Trophoblast cell (in vitro differentiated cells and primary cell): ENCODE results near the gene HFE.

Experiments used
- DNase-seq, 2 donors: peaks; one replicate each; pipeline ENCODE4 v3.0.0-alpha.2; 2016
- H2AFZ ChIP-seq: 2 replicates; pipeline ENCODE4 v1.6.1; 2013; ENCODE audit warnings: low read length, moderate library complexity, mild to moderate bottlenecking; ENCODE audit not compliant: insufficient read depth, poor library complexity
- H2AK5ac ChIP-seq: 2 replicates; pipeline ENCODE4 v1.6.1; 2013; ENCODE audit warnings: mild to moderate bottlenecking, low read length
- H2BK120ac ChIP-seq: 2 replicates; pipeline ENCODE4 v1.6.1; 2013; ENCODE audit warnings: low read length, mild to moderate bottlenecking, moderate library complexity; ENCODE audit not compliant: insufficient read depth, poor library complexity
- H2BK12ac ChIP-seq: 2 replicates; pipeline ENCODE4 v1.6.1; 2013; ENCODE audit warnings: mild to moderate bottlenecking, low read length, moderate library complexity
- H2BK5ac ChIP-seq: 2 replicates; pipeline ENCODE4 v1.6.1; 2013; ENCODE audit warnings: low read length, low read depth, moderate library complexity, mild to moderate bottlenecking; ENCODE audit not compliant: poor library complexity
- H3K14ac ChIP-seq: 2 replicates; pipeline ENCODE4 v1.6.1; 2013; ENCODE audit warnings: mild to moderate bottlenecking, low read length
- H3K18ac ChIP-seq: 2 replicates; pipeline ENCODE4 v1.6.1; 2013; ENCODE audit warnings: mild to moderate bottlenecking, low read length
- H3K23ac ChIP-seq: 2 replicates; pipeline ENCODE4 v1.6.1; 2013; ENCODE audit warnings: low read length
- H3K27ac ChIP-seq: 2 replicates; pipeline ENCODE4 v1.5.1; 2013; ENCODE audit warnings: low read depth, mild to moderate bottlenecking, inconsistent platforms, low read length, moderate library complexity
- H3K27me3 ChIP-seq: 2 replicates; pipeline ENCODE4 v1.6.1; 2013; ENCODE audit warnings: inconsistent platforms, mild to moderate bottlenecking, low read length, moderate library complexity; ENCODE audit not compliant: insufficient read depth
- H3K36me3 ChIP-seq, 2 experiments: 1 replicate in 1 of 2; 2 replicates in 1 of 2; pipeline ENCODE4 v1.6.1; 2013; ENCODE audit warnings: low read length in 2 of 2, mild to moderate bottlenecking in 2 of 2, moderate library complexity in 1 of 2; ENCODE audit not compliant: insufficient read depth in 2 of 2, control insufficient read depth in 1 of 2
- H3K4ac ChIP-seq: 2 replicates; pipeline ENCODE4 v1.6.1; 2013; ENCODE audit warnings: low read depth, mild to moderate bottlenecking, low read length, moderate library complexity
- H3K4me1 ChIP-seq, 2 experiments: 1 replicate in 1 of 2; 2 replicates in 1 of 2; pipeline ENCODE4 v1.6.1; 2013; ENCODE audit warnings: low read length in 2 of 2, mild to moderate bottlenecking in 2 of 2, moderate library complexity in 1 of 2; ENCODE audit not compliant: insufficient read depth in 2 of 2, control insufficient read depth in 1 of 2
- H3K4me2 ChIP-seq: 2 replicates; pipeline ENCODE4 v1.6.1; 2013; ENCODE audit warnings: inconsistent platforms, mild to moderate bottlenecking, low read length, moderate library complexity
- H3K4me3 ChIP-seq: 2 replicates; pipeline ENCODE4 v1.5.1; 2013; ENCODE audit warnings: mild to moderate bottlenecking, low read depth, low read length, inconsistent platforms
- H3K79me1 ChIP-seq: one replicate; pipeline ENCODE4 v1.6.1; 2013; ENCODE audit warnings: low read length
- H3K79me2 ChIP-seq: 2 replicates; pipeline ENCODE4 v1.6.1; 2013; ENCODE audit warnings: low read length, mild to moderate bottlenecking; ENCODE audit not compliant: control insufficient read depth, insufficient read depth, poor library complexity
- H3K9ac ChIP-seq: 2 replicates; pipeline ENCODE4 v1.6.1; 2013; ENCODE audit warnings: mild to moderate bottlenecking, low read length
- H3K9me3 ChIP-seq: 2 replicates; pipeline ENCODE4 v1.6.1; 2013; ENCODE audit warnings: low read depth, mild to moderate bottlenecking, control low read depth, inconsistent platforms, low read length; ENCODE audit not compliant: insufficient read depth
- H4K12ac ChIP-seq: 2 replicates; pipeline ENCODE4 v1.6.1; 2013; ENCODE audit warnings: low read depth, mild to moderate bottlenecking, low read length, moderate library complexity
- H4K8ac ChIP-seq: 2 replicates; pipeline ENCODE4 v1.6.1; 2013; ENCODE audit warnings: low read depth, mild to moderate bottlenecking, low read length, moderate library complexity
- H4K91ac ChIP-seq: one replicate; pipeline ENCODE4 v1.6.1; 2013; ENCODE audit warnings: low read depth, mild to moderate bottlenecking, low read length, moderate library complexity
- WGBS: extraction: QIAGEN DNeasy Blood & Tissue Kit; methylation state at CpG from one replicate; pipeline ENCODE4 v1.1.7; 2013; ENCODE audit warnings: missing lambda C conversion rate; ENCODE audit not compliant: insufficient read length, insufficient coverage; ENCODE audit errors: extremely low coverage; 5-methylcytosine and 5-hydroxymethylcytosine counted together

HFE gene

DNA sequence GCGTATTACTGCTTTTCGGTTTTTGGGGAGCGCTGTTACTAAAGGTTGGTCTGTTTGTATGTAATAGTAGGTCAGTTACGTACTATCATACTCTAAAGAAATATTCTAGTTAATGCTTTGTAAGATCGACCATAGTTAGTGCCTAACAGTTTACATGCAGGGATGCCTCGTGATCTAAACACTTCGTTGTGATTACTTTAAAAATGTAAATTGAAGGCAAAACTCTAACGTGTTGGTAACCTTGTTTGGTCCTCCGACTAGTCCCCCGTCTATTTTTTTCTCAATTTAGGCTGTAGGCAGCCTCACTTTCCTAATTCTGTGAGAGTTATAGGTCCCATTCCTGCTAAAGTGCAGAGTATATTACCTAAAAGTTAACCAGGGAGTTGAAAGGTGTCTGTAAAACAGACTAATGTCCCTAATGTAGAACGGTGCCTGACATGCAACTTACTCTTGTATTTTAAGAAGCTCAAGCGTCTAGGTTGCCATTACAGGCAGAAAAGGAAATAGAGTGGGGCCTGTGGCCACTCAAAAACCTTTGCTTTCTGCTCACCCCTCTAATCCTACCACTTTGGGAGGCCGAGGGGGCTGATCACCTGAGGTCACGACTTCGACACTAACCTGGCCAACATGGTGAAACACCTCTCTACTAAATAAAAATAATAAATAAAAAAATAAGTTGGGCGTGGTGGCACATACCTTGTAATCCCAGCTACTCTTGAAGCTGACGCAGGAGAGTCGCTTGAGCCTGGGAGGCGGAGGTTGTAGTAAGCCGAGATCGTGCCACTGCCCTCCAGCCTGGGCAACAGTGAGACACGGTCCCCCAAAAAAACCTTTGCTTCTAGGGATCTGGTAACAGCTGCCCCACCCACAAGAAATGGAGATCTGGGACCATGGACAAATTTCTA lies 37.8 kb downstream of the HFE start:
- Histone ChIP-seq H4K12ac (no peak overlapping the region), H2AFZ (no peak overlapping the region), H3K4me1 (peaks cover 0 to 7% of the 10 kb centered on the region in 2 experiments), H3K27me3 (no peaks in the 10 kb centered on the region), H3K79me1 (peaks cover 20% of the 10 kb centered on the region), H3K36me3 (no peaks in the 10 kb centered on the region), H2BK5ac (peak overlapping the region; percentile 36), H3K79me2 (peaks cover 18% of the 10 kb centered on the region), H3K4me3 (peak overlapping the region; percentile 91), H2BK120ac (no peak overlapping the region), H4K8ac (no peak overlapping the region), H3K23ac (no peak overlapping the region), H3K9ac (peak overlapping the region; percentile 95), H2BK12ac (no peak overlapping the region), H3K27ac (peak overlapping the region; percentile 69), H3K14ac (peak overlapping the region; percentile 79), H3K9me3 (no peaks in the 10 kb centered on the region), H3K18ac (no peak overlapping the region), H2AK5ac (no peak overlapping the region), H4K91ac (no peak overlapping the region), H3K4me2 (peak overlapping the region; percentile 89), H3K4ac (peak overlapping the region; percentile 89)
- WGBS = no CpG with 5 or more reads among the region's 22 CpGs
- DNase-seq = peak in 1 of 2 donors; percentile 30

GRCh38 chr6:26126394-26127235 lies 39.4 kb downstream of the HFE start:
- Histone ChIP-seq H3K27me3 (no peaks in the 10 kb centered on the region), H3K23ac (no peak overlapping the region)
- peak in 1 of 2 donors; percentile 39 for DNase-seq

GRCh38 chr6:26128013-26128771 lies 41.0 kb downstream of the HFE start:
- H2AK5ac ChIP-seq = no peak overlapping the region
- no CpG with 5 or more reads among the region's 5 CpGs for WGBS

More at GRCh38 chr6:26126394-26127235, 39.4 kb downstream of the HFE start:
- Histone ChIP-seq H3K14ac (peak overlapping the region; percentile 37), H3K9me3 (no peaks in the 10 kb centered on the region), H3K9ac (peak overlapping the region; percentile 73), H2BK5ac (peak overlapping the region; percentile 46), H4K12ac (no peak overlapping the region), H3K79me1 (peaks cover 20% of the 10 kb centered on the region), H3K79me2 (peaks cover 18% of the 10 kb centered on the region), H3K4me2 (peak overlapping the region; percentile 89), H2BK120ac (no peak overlapping the region), H4K8ac (no peak overlapping the region), H3K18ac (no peak overlapping the region), H2AK5ac (no peak overlapping the region), H2BK12ac (peak overlapping the region; percentile 17), H3K4me3 (no peak overlapping the region), H3K36me3 (no peaks in the 10 kb centered on the region), H3K4ac (peak overlapping the region; percentile 27), H4K91ac (peak overlapping the region; percentile 43), H2AFZ (peak overlapping the region; percentile 50), H3K4me1 (peaks cover 2 to 8% of the 10 kb centered on the region in 2 experiments), H3K27ac (peak overlapping the region; percentile 69)
- no CpG with 5 or more reads among the region's 8 CpGs for WGBS

DNA sequence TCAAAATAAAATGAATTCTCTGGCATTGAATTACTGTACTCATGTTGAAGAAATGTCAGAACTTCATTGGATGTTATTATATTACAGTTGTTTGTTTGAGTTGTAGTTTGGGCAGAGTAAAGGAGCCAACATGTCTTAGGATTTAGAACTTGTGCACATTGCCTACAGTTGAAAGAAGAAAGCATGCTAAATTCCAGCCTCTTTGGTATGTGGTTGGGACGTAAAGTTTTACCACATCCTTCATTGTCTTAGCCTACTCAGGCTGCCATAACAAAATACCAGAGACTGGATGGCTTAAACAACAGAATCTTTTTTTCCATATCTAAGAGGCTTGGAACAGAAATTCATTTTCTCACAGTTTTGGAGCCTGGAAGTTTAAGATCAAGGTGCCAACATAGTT lies 42.4 kb downstream of the HFE start:
- H4K91ac ChIP-seq = no peak overlapping the region
- no peak overlapping the region for H2BK120ac ChIP-seq
- no peaks in the 10 kb centered on the region for H3K36me3 ChIP-seq
- H4K8ac ChIP-seq = no peak overlapping the region
- no peak overlapping the region for H3K27ac ChIP-seq
- WGBS = no CpG with 5 or more reads among the region's 1 CpG
- peak overlapping the region; percentile 53 for H2BK5ac ChIP-seq
- H3K4me3 ChIP-seq = no peak overlapping the region
- H3K14ac ChIP-seq = no peak overlapping the region
- no peak overlapping the region for H4K12ac ChIP-seq
- H3K79me2 ChIP-seq = peaks cover 10% of the 10 kb centered on the region
- peaks cover 10% of the 10 kb centered on the region for H3K79me1 ChIP-seq
- no peak overlapping the region for H2AK5ac ChIP-seq
- H2BK12ac ChIP-seq = no peak overlapping the region
- H3K18ac ChIP-seq = no peak overlapping the region
- H3K27me3 ChIP-seq = no peaks in the 10 kb centered on the region
- no peak overlapping the region for H2AFZ ChIP-seq
- no peak overlapping the region for H3K23ac ChIP-seq
- H3K4ac ChIP-seq = no peak overlapping the region
- no peaks in the 10 kb centered on the region for H3K9me3 ChIP-seq
- no peak overlapping the region for H3K4me2 ChIP-seq
- peaks cover 2 to 5% of the 10 kb centered on the region in 2 experiments for H3K4me1 ChIP-seq
- no peak overlapping the region for H3K9ac ChIP-seq
- DNase-seq = peak in 1 of 2 donors; percentile 57

More at GRCh38 chr6:26128013-26128771, 41.0 kb downstream of the HFE start:
- H3K4ac ChIP-seq = no peak overlapping the region
- H4K91ac ChIP-seq = no peak overlapping the region
- H4K12ac ChIP-seq = no peak overlapping the region
- no peak overlapping the region for H2BK120ac ChIP-seq
- no peak overlapping the region for H3K4me2 ChIP-seq
- H3K14ac ChIP-seq = no peak overlapping the region
- DNase-seq = peak in 1 of 2 donors; percentile 70
- H2AFZ ChIP-seq = no peak overlapping the region
- H2BK5ac ChIP-seq = no peak overlapping the region
- no peak overlapping the region for H3K9ac ChIP-seq
- H4K8ac ChIP-seq = no peak overlapping the region
- no peak overlapping the region for H3K23ac ChIP-seq
- H3K18ac ChIP-seq = no peak overlapping the region
- H3K4me3 ChIP-seq = no peak overlapping the region
- H3K36me3 ChIP-seq = no peaks in the 10 kb centered on the region
- H3K4me1 ChIP-seq = peaks cover 2 to 5% of the 10 kb centered on the region in 2 experiments
- no peak overlapping the region for H3K27ac ChIP-seq
- H3K79me1 ChIP-seq = peaks cover 17% of the 10 kb centered on the region
- no peaks in the 10 kb centered on the region for H3K27me3 ChIP-seq
- no peak overlapping the region for H2BK12ac ChIP-seq
- H3K79me2 ChIP-seq = peaks cover 18% of the 10 kb centered on the region
- no peaks in the 10 kb centered on the region for H3K9me3 ChIP-seq
